ENCODE results near the gene MTA3.

GRCh38 chr2:42624047-42624446 lies 55.6 kb downstream of the MTA3 start:
- TF ChIP-seq CTCF (IDR thresholded peaks at IDR 0.05) (no peak), POLR2A (IDR thresholded peaks at IDR 0.05) (no peak)
